Spinal cord (tissue), 10 donors: ENCODE results near the gene VDR. TPM values are rescaled to one million over a fixed set of nuclear protein-coding genes. Genes with fewer than 3 reads are reported as not detected.

Experiments
- DNase-seq, 6 donors: peaks; one replicate each; pipeline versions ENCODE4 v3.0.0 to v3.0.0-alpha.2; 2013 to 2015; ENCODE audit warnings: low spot score in 6 of 6, low read depth in 4 of 6
- H3K27ac ChIP-seq: one replicate; pipeline ENCODE4 v1.5.1; 2013; ENCODE audit warnings: low read depth, low read length, control low read depth
- H3K27me3 ChIP-seq: one replicate; pipeline ENCODE4 v1.6.1; 2013; ENCODE audit warnings: low read length; ENCODE audit not compliant: control insufficient read depth, insufficient read depth
- H3K36me3 ChIP-seq: one replicate; pipeline ENCODE4 v1.6.1; 2013; ENCODE audit warnings: low read length; ENCODE audit not compliant: control insufficient read depth, insufficient read depth
- H3K4me1 ChIP-seq: one replicate; pipeline ENCODE4 v1.6.1; 2013; ENCODE audit warnings: low read length; ENCODE audit not compliant: control insufficient read depth, insufficient read depth
- H3K4me3 ChIP-seq: one replicate; pipeline ENCODE4 v1.5.1; 2013; ENCODE audit warnings: low read depth, low read length, control low read depth
- H3K9me3 ChIP-seq: one replicate; pipeline ENCODE4 v1.6.1; 2013; ENCODE audit warnings: low read length; ENCODE audit not compliant: control insufficient read depth, insufficient read depth
- WGBS: methylation state at CpG from one replicate; pipeline ENCODE4 v1.1.5; 2013; ENCODE audit warnings: missing lambda C conversion rate; ENCODE audit not compliant: insufficient coverage; 5-methylcytosine and 5-hydroxymethylcytosine counted together
- polyA plus RNA-seq, 2 donors: library from polyadenylated mRNA; unstranded; fragments of 120-200 nt; gene quantifications; one replicate each; pipeline ENCODE4 v1.2.1, GENCODE V29; 2013; ENCODE audit not compliant: insufficient read length in 2 of 2
- total RNA-seq, 2 donors: library from RNA; depleted of rRNA in 1 of 2; stranded (reverse); fragments of 120-200 nt in 1 of 2; fragments of >200 nt in 1 of 2; gene quantifications; one replicate each; pipeline versions ENCODE4 v1.2.3 to v1.2.4, GENCODE V29; 2013 to 2014
- donor health status: healthy.

The VDR gene
- total and polyA plus RNA-seq, 4 donors: 0.17 to 0.50 (median 0.39) TPM

- Histone ChIP-seq H3K27me3 (no peaks in the 10 kb centered on the region), H3K4me1 (peaks cover 79% of the 10 kb centered on the region), H3K27ac (no peak overlapping the region), H3K36me3 (peaks cover 26% of the 10 kb centered on the region), H3K4me3 (no peak overlapping the region), H3K9me3 (no peaks in the 10 kb centered on the region)
- WGBS: 74% methylated on average over 6 of the region's 8 CpGs
- DNase-seq: no peak
Measured at GRCh38 chr12:47804171-47804570, 100.6 kb downstream of the VDR start.

DNA sequence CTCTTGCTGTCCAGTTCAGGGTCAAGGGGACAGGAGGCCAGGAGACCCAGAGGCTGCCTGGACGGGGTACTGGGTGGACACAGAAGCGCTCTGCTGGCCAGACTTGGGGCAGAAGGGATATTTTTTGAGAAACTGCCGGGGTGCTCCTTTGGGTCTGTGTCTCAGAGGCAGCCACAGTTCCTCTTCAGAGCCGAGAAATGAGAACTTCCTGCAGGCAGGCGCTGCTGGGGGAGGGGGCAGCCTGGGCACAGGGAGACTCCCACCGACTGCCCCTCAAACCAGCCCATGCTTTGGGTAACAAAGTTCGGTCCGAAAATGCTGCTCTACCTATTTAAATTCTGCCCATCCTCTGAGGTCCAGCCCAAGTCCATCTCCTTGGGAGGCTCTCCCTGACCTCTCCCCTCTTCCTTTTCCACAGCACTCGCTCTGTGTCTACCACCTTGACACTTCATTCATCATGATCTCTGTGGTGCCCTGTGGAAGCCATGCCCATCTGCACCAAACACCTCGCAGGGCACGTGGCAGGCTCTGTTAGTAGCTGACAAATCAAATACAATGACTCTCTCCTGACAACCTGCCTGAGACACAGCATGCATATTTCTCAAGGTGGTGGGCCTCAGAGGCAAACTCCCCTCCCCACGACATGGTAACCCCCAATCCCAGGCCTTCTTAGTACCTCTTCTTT lies 101.5 kb downstream of the VDR start:
- peaks cover 78% of the 10 kb centered on the region for H3K4me1 ChIP-seq
- H3K36me3 ChIP-seq: peaks cover 32% of the 10 kb centered on the region

DNA sequence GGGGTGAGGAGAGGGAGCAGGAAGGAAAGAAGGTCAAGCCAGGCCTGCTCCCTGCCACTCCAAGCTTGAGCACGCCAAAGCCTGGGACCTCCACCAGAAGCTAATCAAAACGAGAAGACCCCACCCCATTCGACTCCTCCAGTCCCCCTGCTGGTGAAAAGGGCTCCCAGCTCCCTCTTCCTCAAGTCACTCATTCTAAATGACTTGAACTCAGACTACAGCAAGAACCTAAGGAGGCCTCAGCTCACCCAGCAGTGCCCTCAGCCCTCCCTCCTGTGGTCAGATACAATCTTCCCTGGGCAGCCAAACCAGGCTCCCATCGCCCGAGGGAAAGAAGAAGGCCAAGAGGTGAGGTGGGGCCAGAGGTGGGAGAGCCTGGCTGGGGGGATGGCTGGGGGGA lies 102.5 kb downstream of the VDR start:
- H3K4me3 ChIP-seq: no peak overlapping the region
- no peak for DNase-seq
- H3K9me3 ChIP-seq: no peaks in the 10 kb centered on the region
- peaks cover 68% of the 10 kb centered on the region for H3K4me1 ChIP-seq
- 54% methylated on average over 4 of the region's 5 CpGs for WGBS
- no peak overlapping the region for H3K27ac ChIP-seq
- no peaks in the 10 kb centered on the region for H3K27me3 ChIP-seq
- H3K36me3 ChIP-seq: peaks cover 42% of the 10 kb centered on the region

More for the DNA sequence above, 101.5 kb downstream of the VDR start:
- H3K4me3 ChIP-seq: no peak overlapping the region
- no peaks in the 10 kb centered on the region for H3K9me3 ChIP-seq
- H3K27ac ChIP-seq: no peak overlapping the region
- 69% methylated on average over 12 of the region's 12 CpGs for WGBS
- DNase-seq: no peak
- H3K27me3 ChIP-seq: no peaks in the 10 kb centered on the region

GRCh38 chr12:47801904-47802246 lies 102.9 kb downstream of the VDR start:
- DNase-seq: no peak
- H3K36me3 ChIP-seq: peaks cover 46% of the 10 kb centered on the region
- 61% methylated on average over 7 of the region's 9 CpGs for WGBS
- H3K4me1 ChIP-seq: peaks cover 65% of the 10 kb centered on the region
- no peak overlapping the region for H3K4me3 ChIP-seq
- no peak overlapping the region for H3K27ac ChIP-seq
- H3K27me3 ChIP-seq: no peaks in the 10 kb centered on the region
- H3K9me3 ChIP-seq: no peaks in the 10 kb centered on the region

- no peak for DNase-seq
- no peaks in the 10 kb centered on the region for H3K9me3 ChIP-seq
- no peaks in the 10 kb centered on the region for H3K27me3 ChIP-seq
- H3K36me3 ChIP-seq: peaks cover 52% of the 10 kb centered on the region
- no peak overlapping the region for H3K4me3 ChIP-seq
- H3K27ac ChIP-seq: no peak overlapping the region
- H3K4me1 ChIP-seq: peaks cover 64% of the 10 kb centered on the region
- WGBS: 60% methylated on average over 3 of the region's 7 CpGs
Measured at GRCh38 chr12:47801170-47801903, 103.5 kb downstream of the VDR start.

DNA sequence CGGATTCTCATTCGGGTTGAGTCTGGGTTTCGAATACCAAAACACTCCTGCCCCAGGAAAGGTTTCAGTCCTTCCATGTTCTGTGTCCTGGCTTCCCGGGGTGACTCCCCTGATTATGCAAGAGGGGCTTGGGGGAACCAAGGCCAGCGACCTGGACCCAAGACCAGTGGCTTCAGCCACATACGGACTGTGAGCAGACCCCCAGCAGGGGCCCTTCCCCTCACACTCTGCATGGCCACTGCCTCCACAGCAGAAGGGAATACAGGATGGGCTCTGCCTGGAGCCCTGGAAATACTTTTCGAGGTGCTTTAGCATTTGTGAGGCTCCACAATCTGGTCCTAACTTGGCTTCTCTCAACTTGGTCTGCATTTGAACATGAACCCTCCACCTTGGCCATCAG lies 104.2 kb downstream of the VDR start:
- H3K4me3 ChIP-seq: no peak overlapping the region
- H3K27me3 ChIP-seq: no peaks in the 10 kb centered on the region
- no peak overlapping the region for H3K27ac ChIP-seq
- DNase-seq: no peak
- H3K36me3 ChIP-seq: peaks cover 59% of the 10 kb centered on the region
- no peaks in the 10 kb centered on the region for H3K9me3 ChIP-seq
- 87% methylated on average over 7 of the region's 7 CpGs for WGBS
- peaks cover 58% of the 10 kb centered on the region for H3K4me1 ChIP-seq

GRCh38 chr12:47799357-47799955 lies 105.3 kb downstream of the VDR start:
- peak overlapping the region; percentile 57 for H3K27ac ChIP-seq
- peaks cover 47% of the 10 kb centered on the region for H3K4me1 ChIP-seq
- no peak overlapping the region for H3K4me3 ChIP-seq
- WGBS: 84% methylated on average over 7 of the region's 7 CpGs
- H3K9me3 ChIP-seq: no peaks in the 10 kb centered on the region
- peaks cover 65% of the 10 kb centered on the region for H3K36me3 ChIP-seq
- DNase-seq: no peak
- H3K27me3 ChIP-seq: no peaks in the 10 kb centered on the region

DNA sequence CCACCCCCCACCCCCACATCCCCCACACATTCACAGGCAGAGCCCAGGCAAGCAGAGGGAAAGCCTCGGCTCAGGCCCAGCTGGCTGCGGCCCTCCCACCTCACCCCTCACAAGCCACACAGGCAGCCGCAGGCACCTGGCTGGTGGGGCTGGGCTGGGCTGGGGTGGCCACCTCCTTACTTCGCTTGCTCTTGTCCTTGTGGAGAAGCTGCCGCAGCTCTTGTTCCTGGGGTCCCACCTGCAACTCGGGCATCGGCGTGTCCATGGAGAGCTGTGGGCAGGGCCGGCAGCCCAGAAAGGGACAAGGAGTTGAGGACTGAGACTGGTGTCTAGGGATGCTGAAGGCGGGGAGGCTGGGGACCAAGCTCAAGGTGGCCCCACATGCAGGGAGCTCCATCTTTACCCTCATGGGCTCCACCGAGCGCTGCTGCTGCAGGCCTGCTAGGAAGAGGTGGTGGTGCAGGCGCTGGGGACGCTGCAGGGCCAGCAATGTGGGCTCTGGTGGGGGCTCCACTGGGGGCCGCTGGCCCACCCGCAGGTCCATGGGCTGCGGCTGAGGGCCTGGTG lies 106.3 kb downstream of the VDR start:
- DNase-seq: no peak
- Histone ChIP-seq H3K27me3 (no peaks in the 10 kb centered on the region), H3K4me1 (peaks cover 39% of the 10 kb centered on the region), H3K36me3 (peaks cover 74% of the 10 kb centered on the region), H3K27ac (no peak overlapping the region), H3K4me3 (no peak overlapping the region), H3K9me3 (no peaks in the 10 kb centered on the region)
- WGBS: 87% methylated on average over 16 of the region's 17 CpGs

DNA sequence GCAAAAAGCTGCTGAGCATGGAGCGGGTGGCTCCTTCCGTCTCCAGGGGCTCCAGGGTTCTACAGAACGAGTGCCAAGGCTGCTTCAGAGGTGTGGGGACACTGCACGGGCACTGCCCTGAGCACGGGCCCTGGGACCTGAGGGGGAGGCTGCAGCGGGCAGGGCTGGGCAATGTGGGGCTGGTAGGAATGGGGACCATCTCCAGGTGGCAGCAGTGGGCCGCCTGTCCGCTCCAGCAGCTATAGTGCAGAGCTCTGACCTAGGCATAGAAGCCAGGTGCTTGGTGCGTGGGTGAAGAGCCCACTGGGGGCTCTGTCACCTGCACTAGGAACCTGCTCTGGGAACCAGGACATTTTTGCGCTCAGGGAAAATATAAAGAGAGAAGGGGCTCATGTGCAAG lies 107.4 kb downstream of the VDR start:
- Histone ChIP-seq H3K36me3 (peaks cover 74% of the 10 kb centered on the region), H3K9me3 (no peaks in the 10 kb centered on the region), H3K27ac (no peak overlapping the region), H3K4me1 (peaks cover 28% of the 10 kb centered on the region), H3K27me3 (no peaks in the 10 kb centered on the region), H3K4me3 (no peak overlapping the region)
- peak in 1 of 6 donors; percentile 29 for DNase-seq
- WGBS: 76% methylated on average over 9 of the region's 10 CpGs
